VCaP (cell line): ENCODE data around the gene NKD2.

Source experiments
- H3K27ac ChIP-seq: fragments of 450-650 bp; 2 replicates; pipeline ENCODE4 v1.5.1; 2017
- TF ChIP-seq, protein P1 (sequence below): fragments of 450-650 bp; conservative IDR thresholded peaks from 2 replicates; pipeline ENCODE4 v1.5.1; 2017; ENCODE audit warnings: mild to moderate bottlenecking, moderate library complexity

Gene NKD2

DNA sequence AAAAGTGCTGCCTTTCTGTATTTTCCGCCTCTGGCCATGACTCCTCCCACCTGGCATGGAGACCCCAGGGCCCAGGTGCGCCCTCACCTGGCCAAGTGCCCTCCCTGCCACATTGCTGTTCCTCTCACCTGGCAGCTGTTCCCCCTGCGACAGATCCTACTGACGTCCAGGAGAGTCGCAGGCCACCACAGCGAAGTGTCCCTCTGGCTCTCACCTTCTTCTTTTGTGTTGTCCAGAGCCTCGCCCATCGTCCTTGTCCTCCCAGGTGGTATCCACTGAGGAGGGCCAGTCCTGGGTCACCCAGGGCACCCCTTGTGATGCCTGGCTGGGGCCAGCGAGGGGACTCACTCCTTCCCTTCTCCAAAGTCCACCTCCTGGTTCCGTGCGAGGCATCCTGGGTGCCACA, 2.6 kb downstream of the NKD2 start:
- H3K27ac ChIP-seq, result no peak overlapping the region
- TF ChIP-seq, protein P1, sequence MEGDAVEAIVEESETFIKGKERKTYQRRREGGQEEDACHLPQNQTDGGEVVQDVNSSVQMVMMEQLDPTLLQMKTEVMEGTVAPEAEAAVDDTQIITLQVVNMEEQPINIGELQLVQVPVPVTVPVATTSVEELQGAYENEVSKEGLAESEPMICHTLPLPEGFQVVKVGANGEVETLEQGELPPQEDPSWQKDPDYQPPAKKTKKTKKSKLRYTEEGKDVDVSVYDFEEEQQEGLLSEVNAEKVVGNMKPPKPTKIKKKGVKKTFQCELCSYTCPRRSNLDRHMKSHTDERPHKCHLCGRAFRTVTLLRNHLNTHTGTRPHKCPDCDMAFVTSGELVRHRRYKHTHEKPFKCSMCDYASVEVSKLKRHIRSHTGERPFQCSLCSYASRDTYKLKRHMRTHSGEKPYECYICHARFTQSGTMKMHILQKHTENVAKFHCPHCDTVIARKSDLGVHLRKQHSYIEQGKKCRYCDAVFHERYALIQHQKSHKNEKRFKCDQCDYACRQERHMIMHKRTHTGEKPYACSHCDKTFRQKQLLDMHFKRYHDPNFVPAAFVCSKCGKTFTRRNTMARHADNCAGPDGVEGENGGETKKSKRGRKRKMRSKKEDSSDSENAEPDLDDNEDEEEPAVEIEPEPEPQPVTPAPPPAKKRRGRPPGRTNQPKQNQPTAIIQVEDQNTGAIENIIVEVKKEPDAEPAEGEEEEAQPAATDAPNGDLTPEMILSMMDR, result peak; percentile 88

GRCh38 chr5:1011741-1012312, 3.2 kb downstream of the NKD2 start:
- no peak overlapping the region for H3K27ac ChIP-seq
- TF ChIP-seq, protein P1, result no peak

DNA sequence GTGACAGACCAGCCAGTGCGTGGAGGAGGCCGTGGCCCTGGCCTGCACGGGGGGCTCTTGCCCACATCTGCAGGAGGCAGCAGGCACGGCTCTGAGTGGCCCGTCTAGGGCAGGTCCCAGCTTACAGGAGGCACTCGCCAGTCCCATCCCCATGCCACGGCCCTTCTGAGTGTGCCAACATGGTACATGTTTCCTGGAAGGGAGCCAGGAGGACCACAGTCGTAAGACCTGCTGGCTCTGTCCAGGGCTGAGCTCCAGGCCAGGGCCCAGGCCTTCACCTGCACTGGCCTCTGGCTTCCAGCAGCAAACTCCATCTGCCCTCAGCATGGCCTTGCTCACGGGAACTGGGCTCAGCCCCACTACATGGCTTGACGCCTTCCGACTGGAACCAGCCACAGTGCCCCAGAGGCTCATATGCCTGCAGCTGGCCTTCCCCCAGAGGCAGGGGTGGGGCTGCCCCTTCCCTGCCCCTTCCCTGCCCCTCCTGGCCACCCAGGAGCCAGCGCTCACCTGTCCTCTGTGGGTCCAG, 3.8 kb downstream of the NKD2 start:
- TF ChIP-seq, protein P1, result no peak
- no peak overlapping the region for H3K27ac ChIP-seq

GRCh38 chr5:1012900-1013237, 4.3 kb downstream of the NKD2 start:
- no peak overlapping the region for H3K27ac ChIP-seq
- TF ChIP-seq, protein P1, result no peak

DNA sequence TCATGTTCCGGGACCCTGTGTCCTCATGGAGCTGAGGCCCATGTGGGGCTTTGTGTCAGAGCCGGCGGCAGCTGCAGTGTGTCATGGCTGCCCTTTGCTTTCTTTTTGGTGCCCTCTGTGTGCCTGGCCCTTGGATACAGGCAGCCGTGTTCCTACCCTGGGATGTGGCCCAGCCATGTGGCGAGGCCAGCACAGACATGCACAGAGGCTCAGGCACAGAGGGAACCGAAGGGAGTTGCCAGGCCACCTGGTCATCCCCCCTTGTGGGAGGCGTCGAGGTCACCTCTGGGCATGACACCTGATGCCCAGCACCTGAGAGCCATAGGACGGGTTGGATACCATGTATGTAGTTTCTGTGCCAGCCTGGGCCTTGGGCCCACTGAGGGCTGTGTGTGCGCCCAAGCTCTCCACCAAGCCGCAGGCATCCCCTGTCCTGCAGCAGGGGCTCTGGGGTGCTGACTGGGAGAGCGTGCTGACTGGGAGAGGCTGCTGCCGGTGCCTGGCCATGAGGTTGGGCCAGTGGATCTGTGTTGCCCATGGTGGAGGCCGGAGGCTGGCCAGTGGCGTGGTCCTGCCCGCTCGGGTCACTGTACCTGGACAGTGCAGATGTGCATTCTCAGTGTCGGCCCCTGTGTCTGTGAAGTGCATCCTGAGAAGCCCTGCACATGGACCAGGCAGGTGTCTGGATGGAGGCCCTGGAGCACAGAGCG, 4.8 kb downstream of the NKD2 start:
- no peak overlapping the region for H3K27ac ChIP-seq
- TF ChIP-seq, protein P1, result no peak

- TF ChIP-seq, protein P1, result no peak
- no peak overlapping the region for H3K27ac ChIP-seq
Observed at GRCh38 chr5:1013948-1014301, 5.3 kb downstream of the NKD2 start.

DNA sequence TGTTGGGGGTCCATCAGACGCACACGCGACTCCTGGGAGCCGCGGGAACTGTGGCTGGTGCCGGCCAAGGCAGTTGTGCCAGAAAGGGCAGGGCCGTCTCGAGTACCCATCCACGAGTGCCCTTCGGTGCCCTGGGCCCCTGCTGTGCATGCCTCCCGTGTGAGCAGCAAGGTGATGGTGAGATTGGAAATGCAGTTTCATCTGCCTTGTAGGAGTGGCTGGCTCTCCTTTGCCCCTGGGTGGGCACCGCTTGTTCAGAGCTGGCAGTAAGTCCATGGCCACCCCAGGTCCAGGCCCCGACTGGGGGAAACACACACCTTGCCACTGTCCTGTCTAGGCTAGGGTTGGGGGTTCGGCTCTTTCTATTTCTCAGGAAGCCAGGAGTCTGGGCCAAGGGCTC, 5.7 kb downstream of the NKD2 start:
- H3K27ac ChIP-seq, result no peak overlapping the region
- TF ChIP-seq, protein P1, result no peak
